CD4-positive, alpha-beta T cell (primary cell): ENCODE measurements around the gene SLC34A3. TPM values are rescaled to one million over a fixed set of nuclear protein-coding genes. Genes with fewer than 3 reads are reported as not detected.

Experiments
- ATAC-seq: fragments of 200-7000 bp; cut with Tn5 transposase; one replicate; pipeline ENCODE4 v1.10.0; 2022; ENCODE audit warnings: mild to moderate bottlenecking; ENCODE audit not compliant: poor library complexity
- CTCF ChIA-PET: fragments of 350-600 bp; sonication (Branson Sonifier 250); formaldehyde crosslinking; loops from one replicate; lab custom pipeline; 2021; ENCODE audit warnings: antibody characterized with exemption, inconsistent platforms; lab: Charles Lee
- POLR2A ChIA-PET: fragments of 350-600 bp; sonication (Branson Sonifier 250); formaldehyde crosslinking; loops from one replicate; lab custom pipeline; 2021; ENCODE audit warnings: antibody characterized with exemption, inconsistent platforms; lab: Charles Lee
- DNase-seq, 14 experiments: peaks; one replicate each; pipeline ENCODE4 v3.0.0-alpha.2; 2013 to 2020; ENCODE audit warnings: mixed read lengths in 2 of 14
- H3K27ac ChIP-seq, 2 donors: one replicate each; pipeline versions ENCODE4 v1.5.1 to v1.7.0; 2013; ENCODE audit warnings: low read length in 2 of 2, low read depth in 1 of 2, mild to moderate bottlenecking in 1 of 2
- H3K27me3 ChIP-seq, 2 experiments: 1 replicate in 1 of 2; 2 replicates in 1 of 2; pipeline versions ENCODE4 v1.6.1 to v1.7.0; 2013; ENCODE audit warnings: low read length in 2 of 2, control low read depth in 1 of 2, mild to moderate bottlenecking in 1 of 2, moderate library complexity in 1 of 2; ENCODE audit not compliant: insufficient read depth in 2 of 2, control insufficient read depth in 1 of 2
- H3K36me3 ChIP-seq: one replicate; pipeline ENCODE4 v1.6.1; 2013; ENCODE audit warnings: low read length, control low read depth; ENCODE audit not compliant: insufficient read depth
- H3K4me1 ChIP-seq: one replicate; pipeline ENCODE4 v1.6.1; 2013; ENCODE audit warnings: low read length, control low read depth; ENCODE audit not compliant: insufficient read depth
- H3K4me3 ChIP-seq: one replicate; pipeline ENCODE4 v1.5.1; 2013; ENCODE audit warnings: mild to moderate bottlenecking, low read length, moderate library complexity
- H3K9me3 ChIP-seq, 2 experiments: 1 replicate in 1 of 2; 2 replicates in 1 of 2; pipeline versions ENCODE4 v1.6.1 to v1.7.0; 2013; ENCODE audit warnings: low read length in 2 of 2, mild to moderate bottlenecking in 2 of 2, control low read depth in 1 of 2, moderate library complexity in 1 of 2; ENCODE audit not compliant: control insufficient read depth in 1 of 2, insufficient read depth in 1 of 2
- H3K27ac Mint-ChIP-seq: one replicate; pipeline ENCODE4 v1.8.0; 2020; ENCODE audit warnings: mixed read lengths
- H3K27me3 Mint-ChIP-seq: one replicate; pipeline ENCODE4 v1.8.0; 2021; ENCODE audit warnings: mixed read lengths
- H3K36me3 Mint-ChIP-seq: one replicate; pipeline ENCODE4 v1.8.0; 2021; ENCODE audit warnings: low read depth, mixed read lengths
- H3K4me1 Mint-ChIP-seq: one replicate; pipeline ENCODE4 v1.8.0; 2021; ENCODE audit warnings: low read depth, mixed read lengths
- H3K4me3 Mint-ChIP-seq: one replicate; pipeline ENCODE4 v1.8.0; 2020; ENCODE audit warnings: mild to moderate bottlenecking, mixed read lengths
- H3K9me3 Mint-ChIP-seq: one replicate; pipeline ENCODE4 v1.8.0; 2020; ENCODE audit warnings: mixed read lengths
- CTCF ChIP-seq: fragments of 200-600 bp; IDR thresholded peaks from one replicate; pipeline ENCODE4 v1.8.0; 2022; ENCODE audit warnings: antibody characterized with exemption, mild to moderate bottlenecking
- intact Hi-C, 2 experiments: fragments of 100-400 bp; cut with DNase I in 1 of 2; cut with micrococcal nuclease in 1 of 2; formaldehyde crosslinking; loops; one replicate each; pipeline versions ENCODE4 v1.15.1 to v1.9.0; 2023 to 2025; cut with DNase I, micrococcal nuclease
- total RNA-seq, 174 experiments: library from RNA in 2 of 174; stranded (reverse) in 2 of 174; gene quantifications; one replicate each; pipeline ENCODE4 v1.2.3 and lab custom pipeline; 2021 to 2026

The SLC34A3 gene
- total RNA-seq, 2 experiments from 2014 or later: not detected

- no peaks in the 10 kb centered on the region for H3K9me3 Mint-ChIP-seq
- ChIA-PET CTCF (no interaction called here), POLR2A (interaction anchor here (1.1 kb wide), 1 partner anchor 10 kb away, joined by 3 read pairs; no protein-coding TSS in a partner anchor)
- no peak overlapping the region for H3K27ac ChIP-seq
- peaks cover 23% of the 10 kb centered on the region for H3K4me1 Mint-ChIP-seq
- peaks cover 32% of the 10 kb centered on the region for H3K4me1 ChIP-seq
- H3K36me3 ChIP-seq: peaks cover 34% of the 10 kb centered on the region
- H3K27me3 Mint-ChIP-seq: peaks cover 7% of the 10 kb centered on the region
- ATAC-seq: no peak
- peaks cover 6 to 7% of the 10 kb centered on the region in 2 experiments for H3K27me3 ChIP-seq
- H3K27ac Mint-ChIP-seq: no peak overlapping the region
- no peak for DNase-seq
- intact Hi-C loops: no loop called here
- no peak overlapping the region for H3K4me3 ChIP-seq
- no peak overlapping the region for H3K4me3 Mint-ChIP-seq
- H3K36me3 Mint-ChIP-seq: peaks cover 31% of the 10 kb centered on the region
- H3K9me3 ChIP-seq: no peaks in the 10 kb centered on the region
- no peak for TF ChIP-seq CTCF
These were observed 41.8 kb downstream of the SLC34A3 start for GRCh38 chr9:137272241-137273094.

- ChIA-PET CTCF (interaction anchor here (0.5 kb wide), 1 partner anchor 142 kb away, joined by 3 read pairs; no protein-coding TSS in a partner anchor), POLR2A (interaction anchor here (1.1 kb wide), 1 partner anchor 9 kb away, joined by 3 read pairs; no protein-coding TSS in a partner anchor)
- Mint-ChIP-seq H3K27ac (no peak overlapping the region), H3K27me3 (peaks cover 7% of the 10 kb centered on the region), H3K4me3 (no peak overlapping the region), H3K4me1 (peaks cover 23% of the 10 kb centered on the region), H3K36me3 (peaks cover 27% of the 10 kb centered on the region), H3K9me3 (no peaks in the 10 kb centered on the region)
- peaks cover 30% of the 10 kb centered on the region for H3K36me3 ChIP-seq
- no peak for TF ChIP-seq CTCF
- no peak overlapping the region for H3K4me3 ChIP-seq
- no peak for ATAC-seq
- intact Hi-C loops: no loop called here
- H3K27ac ChIP-seq: no peak overlapping the region
- no peaks in the 10 kb centered on the region for H3K9me3 ChIP-seq
- peaks cover 7% of the 10 kb centered on the region in 2 experiments for H3K27me3 ChIP-seq
- H3K4me1 ChIP-seq: peaks cover 38% of the 10 kb centered on the region
- DNase-seq: no peak
These were observed 42.4 kb downstream of the SLC34A3 start for GRCh38 chr9:137273095-137273490.

GRCh38 chr9:137273611-137274320 lies 43.1 kb downstream of the SLC34A3 start:
- TF ChIP-seq CTCF: no peak
- POLR2A ChIA-PET: interaction anchor here (0.9 kb wide), 1 partner anchor 33 kb away, joined by 3 read pairs; no protein-coding TSS in a partner anchor
- intact Hi-C loops: no loop called here
- Histone ChIP-seq H3K9me3 (no peaks in the 10 kb centered on the region), H3K27me3 (peaks cover 7% of the 10 kb centered on the region in 2 experiments), H3K27ac (no peak overlapping the region), H3K4me1 (peaks cover 41% of the 10 kb centered on the region), H3K4me3 (no peak overlapping the region), H3K36me3 (peaks cover 26% of the 10 kb centered on the region)
- no peak for DNase-seq
- H3K9me3 Mint-ChIP-seq: no peaks in the 10 kb centered on the region
- peaks cover 7% of the 10 kb centered on the region for H3K27me3 Mint-ChIP-seq
- no peak overlapping the region for H3K27ac Mint-ChIP-seq
- no peak for ATAC-seq
- H3K4me3 Mint-ChIP-seq: no peak overlapping the region
- CTCF ChIA-PET: interaction anchor here (0.5 kb wide), 1 partner anchor 143 kb away, joined by 3 read pairs; no protein-coding TSS in a partner anchor
- peaks cover 23% of the 10 kb centered on the region for H3K4me1 Mint-ChIP-seq
- H3K36me3 Mint-ChIP-seq: peaks cover 20% of the 10 kb centered on the region
